Caco-2 (cell line): ENCODE data around the gene TXNL4A. TPM values are rescaled to one million over a fixed set of nuclear protein-coding genes. Genes with fewer than 3 reads are reported as not detected.

Experiments
- BruUV-seq: library from RNA; stranded (reverse); fragments of 400-500 nt; replicated peaks from 2 replicates; lab custom pipeline; 2021; lab: Mats Ljungman, UMichigan
- CTCF ChIA-PET: fragments of 300-600 bp; sonication (Branson Sonifier 250); formaldehyde crosslinking; loops from one replicate; lab custom pipeline; 2022; ENCODE audit warnings: antibody characterized with exemption; lab: Charles Lee
- POLR2A ChIA-PET: fragments of 300-600 bp; sonication (Branson Sonifier 250); formaldehyde crosslinking; loops from one replicate; lab custom pipeline; 2022; ENCODE audit warnings: antibody characterized with exemption; lab: Charles Lee
- DNase-seq, 2 experiments: peaks; one replicate each; pipeline versions ENCODE4 v3.0.0 to v3.0.0-alpha.2; 2020 to 2022
- H3K27me3 ChIP-seq: replicated peaks from 2 replicates; pipeline ENCODE4 v1.6.0; 2011; ENCODE audit warnings: low read length; ENCODE audit not compliant: control insufficient read depth, insufficient read depth
- H3K36me3 ChIP-seq: 2 replicates; pipeline ENCODE4 v1.5.1; 2011; ENCODE audit warnings: low read length; ENCODE audit not compliant: control insufficient read depth, insufficient read depth
- H3K4me1 ChIP-seq: fragments of 250-450 bp; sonication (Bioruptor Pico); 2 replicates; pipeline ENCODE4 v1.5.1; 2020; ENCODE audit warnings: mild to moderate bottlenecking
- H3K4me3 ChIP-seq: 2 replicates; pipeline ENCODE4 v1.5.1; 2011; ENCODE audit warnings: low read depth, mild to moderate bottlenecking, control low read depth, low read length
- H3K9me3 ChIP-seq: fragments of 250-450 bp; sonication (Bioruptor Pico); 2 replicates; pipeline ENCODE4 v1.5.1; 2020; ENCODE audit warnings: mild to moderate bottlenecking, moderate library complexity
- H3K27ac Mint-ChIP-seq: one replicate; pipeline ENCODE4 v1.8.0; 2022; ENCODE audit warnings: mixed read lengths; ENCODE audit not compliant: unreplicated experiment
- H3K27me3 Mint-ChIP-seq: one replicate; pipeline ENCODE4 v1.8.0; 2022; ENCODE audit warnings: mixed read lengths; ENCODE audit not compliant: insufficient read depth, unreplicated experiment
- H3K36me3 Mint-ChIP-seq: one replicate; pipeline ENCODE4 v1.8.0; 2022; ENCODE audit warnings: mild to moderate bottlenecking, mixed read lengths; ENCODE audit not compliant: insufficient read depth, unreplicated experiment
- H3K4me1 Mint-ChIP-seq: one replicate; pipeline ENCODE4 v1.8.0; 2022; ENCODE audit warnings: low read depth, mixed read lengths; ENCODE audit not compliant: unreplicated experiment
- H3K4me3 Mint-ChIP-seq: one replicate; pipeline ENCODE4 v1.8.0; 2022; ENCODE audit warnings: mild to moderate bottlenecking, moderate library complexity, mixed read lengths; ENCODE audit not compliant: unreplicated experiment
- H3K9me3 Mint-ChIP-seq: one replicate; pipeline ENCODE4 v1.8.0; 2022; ENCODE audit warnings: mixed read lengths; ENCODE audit not compliant: unreplicated experiment
- CTCF ChIP-seq, 2 experiments: fragments of 200-600 bp in 1 of 2; IDR thresholded peaks; 1 replicate in 1 of 2; 2 replicates in 1 of 2; pipeline versions ENCODE4 v1.5.1 to v1.8.0; 2011 to 2022; ENCODE audit warnings: antibody characterized with exemption in 1 of 2, control low read depth in 1 of 2, inconsistent platforms in 1 of 2, low read depth in 1 of 2, low read length in 1 of 2, mild to moderate bottlenecking in 1 of 2, moderate library complexity in 1 of 2; ENCODE audit not compliant: insufficient read depth in 1 of 2, severe bottlenecking in 1 of 2, unreplicated experiment in 1 of 2
- intact Hi-C: fragments of 100-400 bp; cut with micrococcal nuclease; formaldehyde crosslinking; loops from one replicate; pipeline ENCODE4 v1.10.0; 2022; ENCODE audit not compliant: unreplicated experiment
- total RNA-seq: library from RNA; stranded (reverse); gene quantifications from 2 replicates; pipeline ENCODE4 v1.2.3, GENCODE V29; 2022

TXNL4A gene
- total RNA-seq, 1 experiment from 2014 or later, result 83.3 TPM

GRCh38 chr18:79947881-79948610 is 40.3 kb downstream of the TXNL4A start:
- no peak for DNase-seq

GRCh38 chr18:79947054-79947755 is 41.2 kb downstream of the TXNL4A start:
- H3K9me3 Mint-ChIP-seq, result no peaks in the 10 kb centered on the region
- Histone ChIP-seq H3K9me3 (no peaks in the 10 kb centered on the region), H3K27me3 (no peaks in the 10 kb centered on the region), H3K4me3 (no peak overlapping the region), H3K36me3 (no peaks in the 10 kb centered on the region), H3K4me1 (peaks cover 5% of the 10 kb centered on the region; the same call in 1 of the 2 replicates)
- peaks cover 5% of the 10 kb centered on the region for H3K36me3 Mint-ChIP-seq
- intact Hi-C loops, result no loop called here
- ChIA-PET POLR2A (no interaction called here), CTCF (no interaction called here)
- TF ChIP-seq CTCF (IDR thresholded peaks at IDR 0.05; ENCODE audit: insufficient read depth in 1 of 2, low read depth in 1 of 2, low read length in 1 of 2, severe bottlenecking in 1 of 2, unreplicated experiment in 1 of 2), result no peak
- no peak overlapping the region for H3K4me3 Mint-ChIP-seq
- no peak for DNase-seq
- BruUV-seq, result no TSS peak
- no peaks in the 10 kb centered on the region for H3K4me1 Mint-ChIP-seq
- H3K27me3 Mint-ChIP-seq, result no peaks in the 10 kb centered on the region
- H3K27ac Mint-ChIP-seq, result no peak overlapping the region

More at GRCh38 chr18:79947881-79948610, 40.3 kb downstream of the TXNL4A start:
- peaks cover 5% of the 10 kb centered on the region for H3K36me3 Mint-ChIP-seq
- POLR2A ChIA-PET, result no interaction called here
- H3K27me3 Mint-ChIP-seq, result no peaks in the 10 kb centered on the region
- Histone ChIP-seq H3K9me3 (no peaks in the 10 kb centered on the region), H3K4me1 (no peaks in the 10 kb centered on the region; the same call in 1 of the 2 replicates), H3K4me3 (no peak overlapping the region), H3K36me3 (no peaks in the 10 kb centered on the region), H3K27me3 (no peaks in the 10 kb centered on the region)
- TF ChIP-seq CTCF (IDR thresholded peaks at IDR 0.05; ENCODE audit: insufficient read depth in 1 of 2, low read depth in 1 of 2, low read length in 1 of 2, severe bottlenecking in 1 of 2, unreplicated experiment in 1 of 2), result no peak
- H3K4me3 Mint-ChIP-seq, result no peak overlapping the region
- H3K27ac Mint-ChIP-seq, result no peak overlapping the region
- intact Hi-C loops, result no loop called here
- BruUV-seq, result no TSS peak
- CTCF ChIA-PET, result no interaction called here
- H3K4me1 Mint-ChIP-seq, result no peaks in the 10 kb centered on the region
- no peaks in the 10 kb centered on the region for H3K9me3 Mint-ChIP-seq

- ChIA-PET POLR2A (no interaction called here), CTCF (no interaction called here)
- no TSS peak for BruUV-seq
- Histone ChIP-seq H3K27me3 (no peaks in the 10 kb centered on the region), H3K36me3 (no peaks in the 10 kb centered on the region), H3K9me3 (no peaks in the 10 kb centered on the region), H3K4me3 (no peak overlapping the region), H3K4me1 (peaks cover 5% of the 10 kb centered on the region; the same call in 1 of the 2 replicates)
- Mint-ChIP-seq H3K27ac (no peak overlapping the region), H3K4me3 (no peak overlapping the region), H3K4me1 (no peaks in the 10 kb centered on the region), H3K27me3 (no peaks in the 10 kb centered on the region), H3K36me3 (peaks cover 5% of the 10 kb centered on the region), H3K9me3 (no peaks in the 10 kb centered on the region)
- no peak for TF ChIP-seq CTCF (IDR thresholded peaks at IDR 0.05; ENCODE audit: insufficient read depth in 1 of 2, low read depth in 1 of 2, low read length in 1 of 2, severe bottlenecking in 1 of 2, unreplicated experiment in 1 of 2)
- DNase-seq, result no peak
- intact Hi-C loops, result no loop called here
Observed at GRCh38 chr18:79945118-79946042, 43.0 kb downstream of the TXNL4A start.
